GM12874 (cell line): Measurements from ENCODE around the gene KCND1.

Source experiments
- CTCF ChIP-seq: IDR thresholded peaks from 2 replicates; pipeline ENCODE4 v1.5.1; 2011; ENCODE audit warnings: low read depth, mild to moderate bottlenecking, control low read depth, low read length, moderate library complexity; ENCODE audit not compliant: insufficient read depth

KCND1 gene

DNA sequence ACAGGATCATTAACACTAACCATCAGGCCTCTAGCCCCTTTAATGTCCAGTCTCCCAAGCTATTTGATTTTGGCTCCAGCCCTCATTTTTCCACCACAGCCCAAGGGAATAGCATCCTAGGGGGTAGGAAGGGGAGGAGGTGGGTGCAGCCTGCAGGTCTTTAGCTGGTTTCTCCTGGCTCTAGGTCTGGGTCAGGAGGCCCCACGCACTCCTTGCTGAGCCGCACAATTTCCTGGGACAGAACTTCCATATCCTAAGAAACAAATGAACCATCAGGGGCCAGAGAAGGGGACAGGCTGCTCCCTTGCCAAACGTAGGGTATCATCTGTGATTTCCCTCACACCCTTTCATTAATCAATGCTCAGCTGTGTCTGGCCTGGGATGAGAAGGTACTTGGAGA is 2.4 kb upstream of the KCND1 start:
- no peak for TF ChIP-seq CTCF

DNA sequence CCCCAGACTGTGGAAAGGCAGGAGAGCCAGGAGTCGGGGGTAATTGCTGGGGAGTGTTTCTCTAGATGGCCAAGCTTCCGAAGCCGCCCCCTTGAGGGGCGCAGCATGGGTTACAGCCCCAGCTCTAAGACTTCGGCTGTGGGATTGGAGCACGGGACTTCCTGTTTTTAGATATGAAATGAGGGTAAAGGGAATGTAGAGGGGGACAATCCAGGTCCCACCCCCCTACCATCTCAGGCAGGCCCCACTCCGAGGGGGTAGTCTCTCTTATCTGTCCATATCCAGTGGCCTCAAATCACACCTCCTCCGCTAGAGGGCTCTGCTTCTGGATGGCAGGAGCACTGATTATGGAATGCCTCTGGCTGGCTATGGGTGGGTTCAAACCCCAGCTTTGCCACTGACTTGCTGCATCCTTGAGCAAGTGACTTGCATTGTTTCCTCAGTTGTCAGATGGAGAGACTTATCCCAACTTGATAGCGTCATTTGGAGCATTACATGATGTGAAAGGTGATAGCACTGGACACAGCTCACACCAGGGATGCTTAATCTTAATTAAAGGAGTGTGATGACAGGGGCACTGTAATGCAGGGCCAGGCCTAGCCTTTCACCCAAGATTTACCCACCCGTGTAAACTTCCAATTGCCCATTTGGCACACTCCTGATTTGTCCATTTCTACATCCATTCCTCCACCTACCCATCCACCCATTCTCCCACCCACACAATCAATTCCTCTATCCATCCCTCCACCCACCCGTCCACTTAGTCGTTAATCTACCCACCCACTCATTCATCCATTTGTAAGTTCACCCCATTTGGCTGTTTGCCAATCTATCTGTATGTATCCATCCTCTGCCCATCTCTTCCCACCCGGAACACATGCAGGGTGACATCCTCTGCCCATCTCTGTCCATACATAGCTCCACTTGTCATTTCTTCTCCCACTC is 848 bp upstream of the KCND1 start:
- TF ChIP-seq CTCF: peak; percentile 63

DNA sequence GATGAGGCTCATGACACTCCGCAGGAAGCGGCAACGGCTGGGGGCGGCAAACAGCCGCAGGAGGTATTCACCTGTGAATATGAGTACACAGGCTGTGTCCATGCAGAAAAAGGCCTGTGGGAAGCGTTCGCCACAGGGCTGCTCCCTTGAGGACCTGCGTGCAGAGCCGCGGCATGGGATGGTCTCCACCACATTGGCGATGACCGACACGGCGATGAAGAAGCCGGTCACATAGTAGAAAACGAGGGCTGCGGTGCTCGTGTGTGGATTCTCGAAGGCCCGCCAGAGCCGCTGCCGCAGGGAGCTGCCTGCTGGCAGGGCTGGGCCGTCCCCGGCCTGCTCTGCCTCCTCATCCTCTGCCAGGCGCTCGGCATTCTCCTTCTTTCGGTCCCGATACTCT is 2.2 kb downstream of the KCND1 start:
- TF ChIP-seq CTCF: no peak

GRCh38 chrX:48968377-48968776 is 3.3 kb downstream of the KCND1 start:
- no peak for TF ChIP-seq CTCF

GRCh38 chrX:48966796-48967579 is 4.7 kb downstream of the KCND1 start:
- no peak for TF ChIP-seq CTCF

DNA sequence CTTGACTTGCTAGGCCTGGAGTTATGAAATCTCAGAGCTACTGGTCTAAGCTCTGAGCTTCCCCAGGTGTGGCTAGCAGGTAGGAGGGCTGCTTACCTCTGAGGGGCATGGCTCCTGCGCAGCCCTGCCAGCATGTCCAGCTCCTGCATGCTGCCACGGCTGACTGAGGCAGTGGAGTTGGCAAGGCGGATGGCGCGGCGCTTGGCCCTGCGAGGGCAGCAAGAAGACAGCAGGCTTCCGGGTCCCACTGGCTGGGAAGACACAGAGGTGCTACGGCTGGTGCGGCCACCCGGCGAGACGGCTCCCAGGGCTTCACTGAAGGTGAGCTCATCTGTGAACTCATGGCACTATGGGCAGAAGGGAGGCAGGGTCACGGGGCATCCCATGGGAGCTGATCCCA is 5.7 kb downstream of the KCND1 start:
- no peak for TF ChIP-seq CTCF

DNA sequence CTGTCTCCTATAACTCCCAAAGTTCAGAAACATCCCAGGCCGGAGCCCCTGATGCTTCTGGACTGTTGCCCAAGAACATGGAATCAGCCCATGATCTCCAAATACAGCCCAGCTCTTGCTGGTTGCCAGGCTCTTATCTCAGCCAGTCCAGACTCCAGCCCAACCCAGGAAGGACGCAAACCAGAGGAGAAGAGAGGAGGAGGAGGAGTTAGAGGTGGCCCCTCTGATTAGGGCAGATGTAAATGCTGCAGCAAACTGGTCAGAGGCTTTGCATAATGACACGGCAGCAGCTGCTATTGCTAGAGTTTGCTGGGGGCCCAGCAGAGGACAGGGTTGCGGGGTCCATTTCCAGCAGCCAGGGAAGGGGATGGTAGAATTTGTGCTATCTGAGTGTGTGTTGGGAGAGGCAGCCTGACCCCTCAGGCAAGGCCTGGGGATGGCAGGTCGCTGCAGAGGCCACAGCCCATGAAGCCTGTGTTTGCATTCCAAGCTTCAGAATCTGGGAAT is 10.0 kb downstream of the KCND1 start:
- TF ChIP-seq CTCF: no peak
